Activated T-helper 9 cell treated with anti-CD3 and anti-CD28 coated beads, Interleukin-2, amount 50 U/mL, for 16 hours (primary cell): Measurements from ENCODE around the gene PDCD1.
A peak's percentile ranks its signal among the peaks of the same experiment; 100 is the strongest.
"Not testable (repeated sequence)": the region's sequence is repeated elsewhere in the genome, so short reads cannot be mapped to it uniquely, and the experiment has no call there.

ENCODE experiments used
- DNase-seq: peaks from one replicate; pipeline ENCODE4 v3.0.0-alpha.2; 2020; ENCODE audit warnings: low read depth

Gene PDCD1

DNA sequence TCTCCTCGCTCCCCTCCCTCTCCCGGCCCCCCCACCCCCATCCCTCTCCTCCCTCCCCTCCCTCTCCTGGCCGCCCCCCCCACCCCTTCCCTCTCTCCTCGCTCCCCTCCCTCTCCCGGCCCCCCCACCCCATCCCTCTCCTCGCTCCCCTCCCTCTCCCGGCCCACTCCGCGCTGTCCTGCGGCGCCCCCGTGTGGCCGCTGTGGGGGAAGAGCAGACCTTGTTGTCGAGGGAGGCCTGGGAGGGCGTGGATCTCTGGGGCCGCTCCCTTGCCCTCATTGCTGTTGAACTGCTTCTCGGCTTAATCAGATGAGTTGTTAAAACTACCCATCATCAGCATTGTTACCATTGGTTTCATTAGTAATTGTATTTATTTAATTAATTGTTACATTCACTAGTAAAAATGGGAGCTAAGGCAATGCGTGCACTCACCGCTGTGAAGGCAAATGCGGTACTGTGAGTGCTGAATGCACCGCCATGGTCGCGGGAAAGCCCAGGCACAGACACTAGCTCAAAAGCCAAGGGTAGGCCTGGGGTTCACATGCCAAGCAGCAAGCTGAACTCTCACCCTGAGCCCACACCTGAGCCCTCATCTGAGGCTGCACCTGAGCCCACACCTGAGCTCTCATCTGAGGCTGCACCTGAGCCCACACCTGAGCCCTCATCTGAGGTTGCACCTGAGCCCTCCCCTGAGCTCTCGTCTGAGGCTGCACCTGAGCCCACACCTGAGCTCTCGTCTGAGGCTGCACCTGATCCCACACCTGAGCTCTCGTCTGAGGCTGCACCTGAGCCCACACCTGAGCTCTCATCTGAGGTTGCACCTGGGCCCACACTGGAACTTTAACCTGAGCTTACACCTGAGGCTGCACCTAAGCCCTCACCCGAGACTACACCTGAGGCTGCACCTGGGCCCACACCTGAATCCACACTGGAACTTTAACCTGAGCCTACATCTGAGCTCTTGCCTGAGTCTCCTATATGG lies 19.6 kb upstream of the PDCD1 start:
- DNase-seq: peak; percentile 77

- no peak for DNase-seq
Observed at GRCh38 chr2:241877197-241877685, 18.5 kb upstream of the PDCD1 start.

- no peak for DNase-seq
Observed at GRCh38 chr2:241876528-241877196, 18.0 kb upstream of the PDCD1 start.

DNA sequence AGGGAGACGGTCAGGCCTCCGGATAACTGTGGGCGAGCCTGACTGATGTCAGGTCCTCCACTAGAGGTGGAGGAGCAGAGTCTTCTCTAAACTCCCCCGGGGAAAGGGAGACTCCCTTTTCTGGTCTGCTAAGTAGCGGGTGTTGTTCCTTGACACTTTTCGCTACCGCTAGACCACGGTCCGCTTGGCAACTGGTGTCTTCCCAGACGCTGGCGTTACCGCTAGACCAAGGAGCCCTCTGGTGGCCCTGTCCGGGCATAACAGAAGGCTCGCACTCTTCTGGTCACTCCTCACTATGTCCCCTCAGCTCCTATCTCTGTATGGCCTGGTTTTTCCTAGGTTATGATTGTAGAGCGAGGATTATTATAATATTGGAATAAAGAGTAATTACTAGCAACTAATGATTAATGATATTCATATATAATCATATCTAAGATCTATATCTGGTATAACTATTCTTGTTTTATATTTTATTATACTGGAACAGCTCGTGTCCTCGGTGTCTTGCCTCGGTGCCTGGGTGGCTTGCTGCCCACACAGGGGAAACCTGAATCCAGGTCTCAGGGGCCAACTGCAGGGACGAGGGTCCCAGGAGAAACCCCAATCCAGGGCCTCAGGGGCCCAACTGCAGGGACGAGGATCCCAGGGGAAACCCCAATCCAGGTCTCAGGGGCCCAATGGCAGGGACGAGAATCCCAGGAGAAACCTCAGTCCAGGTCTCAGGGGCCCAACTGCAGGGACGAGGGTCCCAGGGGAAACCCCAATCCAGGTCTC lies 17.2 kb upstream of the PDCD1 start:
- DNase-seq: not testable (repeated sequence)

DNA sequence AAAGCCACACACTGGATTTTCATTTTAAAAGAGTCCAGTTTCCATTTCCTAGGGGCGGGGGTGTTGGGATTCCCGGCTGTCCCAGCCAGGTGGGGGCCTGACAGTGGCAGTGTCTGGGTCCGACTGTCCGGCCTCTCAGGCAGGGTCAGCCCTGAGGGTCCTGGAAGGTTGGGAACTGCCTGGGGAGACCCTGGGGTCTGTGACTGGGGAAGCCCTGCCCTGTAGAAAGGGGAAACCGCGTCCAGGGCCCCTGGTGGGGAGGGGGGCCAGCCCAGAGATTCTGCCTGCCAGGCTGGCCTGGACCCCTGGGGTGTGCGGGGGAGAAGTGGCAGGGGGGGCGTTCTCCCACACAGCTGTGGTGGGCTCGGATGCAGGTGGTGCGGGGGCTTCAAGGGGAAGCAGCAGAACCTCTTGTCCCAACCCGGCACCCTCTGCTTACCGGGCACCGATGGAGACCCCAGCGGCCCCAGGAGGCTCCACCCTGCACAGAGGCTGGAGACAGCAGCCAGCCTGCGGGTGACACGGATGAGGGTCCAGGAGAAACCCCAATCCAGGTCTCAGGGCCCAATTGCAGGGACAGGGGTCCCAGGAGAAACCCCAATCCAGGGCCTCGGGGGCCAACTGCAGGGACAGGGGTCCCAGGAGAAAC lies 15.7 kb upstream of the PDCD1 start:
- DNase-seq: no peak

- DNase-seq: no peak
Observed at GRCh38 chr2:241873803-241874110, 15.1 kb upstream of the PDCD1 start.

- no peak for DNase-seq
Observed at GRCh38 chr2:241873081-241873802, 14.5 kb upstream of the PDCD1 start.

GRCh38 chr2:241872313-241872642 lies 13.6 kb upstream of the PDCD1 start:
- DNase-seq: no peak

GRCh38 chr2:241871538-241872312 lies 13.0 kb upstream of the PDCD1 start:
- no peak for DNase-seq

- DNase-seq: no peak
Observed at GRCh38 chr2:241870611-241871537, 12.2 kb upstream of the PDCD1 start.

- DNase-seq: no peak
Observed at GRCh38 chr2:241870081-241870541, 11.4 kb upstream of the PDCD1 start.

DNA sequence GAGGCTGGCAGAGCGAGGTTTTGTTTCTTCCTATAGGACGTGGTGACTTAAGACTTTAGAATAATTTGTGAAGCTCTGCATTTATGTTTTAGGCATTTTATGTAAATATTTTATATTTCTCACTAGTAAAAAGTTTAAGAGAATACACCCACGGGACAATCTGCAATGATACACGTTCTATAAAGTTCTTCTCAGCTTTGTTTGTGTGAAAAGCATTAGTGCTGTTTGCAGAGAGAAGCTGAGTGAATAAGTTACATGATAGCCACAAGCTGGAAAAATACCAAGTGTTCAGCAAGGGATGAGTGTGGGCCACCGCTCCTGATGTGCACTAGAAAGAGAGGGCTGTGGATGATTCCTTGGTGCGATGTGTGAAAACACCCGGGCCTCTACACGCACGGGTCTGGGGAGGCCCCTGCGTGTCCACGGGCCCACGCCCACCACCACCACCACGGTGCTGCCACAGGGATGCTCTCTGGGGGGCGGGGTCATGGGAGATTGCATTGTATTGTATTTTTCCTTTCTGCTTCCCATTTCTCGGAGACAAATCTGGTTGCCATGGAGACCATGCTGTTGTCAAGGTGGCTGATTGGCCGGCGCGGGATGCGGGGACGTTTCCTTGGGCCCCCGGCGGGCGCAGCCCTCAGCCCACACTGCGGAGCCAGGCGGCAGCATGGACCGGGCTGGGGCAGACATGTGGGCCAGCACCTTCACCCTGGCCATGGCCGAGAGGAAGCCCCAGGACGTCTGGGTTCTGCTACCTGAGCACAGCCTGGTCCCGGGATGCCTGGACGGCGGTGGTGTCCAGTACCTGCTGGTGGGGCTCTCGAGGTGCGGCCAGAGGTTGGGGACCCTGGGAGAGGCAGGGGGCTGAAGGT lies 10.6 kb upstream of the PDCD1 start, which contains the start of gene RTP5:
Gene RTP5 (plus strand): TSS at position 643 of the 875 bp plus-strand sequence. CDS start 28 bp downstream, at position 671.
- no peak for DNase-seq

DNA sequence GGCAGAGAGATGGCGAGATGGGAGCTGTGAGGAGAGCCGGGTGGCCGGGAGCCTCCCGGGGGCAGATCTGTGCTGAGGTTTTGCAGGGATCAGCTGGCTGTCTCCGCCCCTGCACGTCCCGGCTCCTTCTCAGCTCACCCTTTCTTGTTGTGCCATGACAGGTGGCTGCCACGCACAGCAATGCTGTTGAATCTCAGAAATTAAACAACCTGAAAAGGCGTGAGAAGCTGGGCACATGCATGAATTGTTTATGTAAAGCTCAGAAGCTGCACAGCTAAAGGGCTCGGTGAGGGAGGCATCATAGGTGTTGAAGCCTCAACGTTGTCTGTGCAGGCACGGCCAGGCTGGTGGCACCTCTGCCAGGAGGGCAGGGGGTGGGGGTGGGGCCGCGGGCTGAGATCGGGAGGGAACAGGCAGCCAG lies 10.0 kb upstream of the PDCD1 start:
- DNase-seq: no peak

DNA sequence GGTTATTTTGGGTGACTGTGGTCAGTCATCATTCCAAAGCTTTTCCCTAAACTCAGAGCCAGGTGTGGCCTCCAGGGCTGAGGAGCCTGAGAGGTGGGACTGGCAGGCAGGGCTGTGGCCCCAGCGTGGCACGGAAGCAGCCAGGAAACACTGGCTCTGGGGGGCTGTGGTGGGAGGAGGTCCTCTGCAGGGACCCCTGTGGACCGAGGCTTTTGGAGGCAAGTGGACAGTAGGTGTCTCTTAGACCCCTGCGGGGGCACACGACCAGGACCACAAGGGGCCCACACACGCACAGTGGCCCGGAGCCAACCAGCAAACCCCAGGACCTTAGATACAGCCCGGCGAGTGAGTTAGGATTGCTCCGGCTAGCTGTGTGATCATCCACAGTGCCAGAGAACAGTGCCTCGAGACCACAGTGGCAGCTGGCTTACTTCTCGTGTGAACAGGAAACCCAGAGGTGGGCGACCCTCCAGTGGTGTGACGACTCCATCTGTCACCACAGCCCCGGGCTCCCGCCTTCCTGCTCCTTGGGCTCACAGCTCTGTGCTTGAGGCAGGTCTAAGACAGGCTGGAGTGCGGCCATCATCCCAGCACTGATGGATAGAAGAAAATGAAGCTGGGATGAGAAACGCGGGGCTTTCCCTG lies 9.2 kb upstream of the PDCD1 start:
- no peak for DNase-seq

GRCh38 chr2:241866790-241867645 lies 8.3 kb upstream of the PDCD1 start:
- no peak for DNase-seq

DNA sequence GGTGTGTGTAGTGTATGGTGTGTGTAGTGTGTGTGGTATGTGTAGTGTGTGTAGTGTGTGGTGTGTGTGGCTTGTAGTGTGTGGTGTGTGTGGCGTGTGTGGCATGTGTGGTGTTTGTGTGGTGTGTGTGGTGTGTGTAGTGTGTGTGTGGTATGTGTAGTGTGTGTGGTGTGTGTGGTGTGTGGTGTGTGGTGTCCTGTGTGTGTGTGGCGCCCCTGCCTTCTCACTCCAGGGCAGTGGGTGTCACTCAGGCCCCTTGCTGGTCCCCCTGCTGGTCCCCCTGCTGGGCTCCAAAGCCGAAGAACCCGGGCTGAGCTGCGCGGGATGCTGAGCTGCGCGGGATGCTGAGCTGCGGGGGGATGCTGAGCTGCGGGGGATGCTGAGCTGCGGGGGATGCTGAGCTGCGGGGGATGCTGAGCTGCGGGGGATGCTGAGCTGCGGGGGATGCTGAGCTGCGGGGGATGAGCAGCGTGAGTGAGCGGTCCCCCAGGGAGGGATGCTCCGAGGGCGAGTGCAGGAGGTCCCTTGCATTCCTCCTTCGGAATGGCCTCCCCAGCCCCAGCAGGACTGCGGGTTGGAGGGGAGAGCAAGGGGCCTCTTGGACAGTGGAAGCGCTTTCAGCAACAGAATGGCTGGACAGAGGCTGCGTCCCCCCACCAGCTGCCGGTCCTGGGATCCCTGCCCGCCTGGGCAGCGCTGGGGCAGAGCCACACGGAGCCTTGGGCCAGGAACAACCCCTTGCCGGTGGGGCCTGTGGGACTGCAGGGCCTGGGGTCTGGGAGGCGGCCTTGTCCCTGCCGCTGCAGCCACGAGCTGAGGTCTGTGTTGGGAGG lies 7.5 kb upstream of the PDCD1 start:
- DNase-seq: no peak
